ENCODE data around the gene ARHGAP42. TPM values are rescaled to one million over a fixed set of nuclear protein-coding genes. Genes with fewer than 3 reads are reported as not detected.

ARHGAP42 gene
- polyA plus RNA-seq, 1 donor (not counting 4 experiments of a cell fraction or from before 2014, with no cell fraction given), result 5.5 TPM

DNA sequence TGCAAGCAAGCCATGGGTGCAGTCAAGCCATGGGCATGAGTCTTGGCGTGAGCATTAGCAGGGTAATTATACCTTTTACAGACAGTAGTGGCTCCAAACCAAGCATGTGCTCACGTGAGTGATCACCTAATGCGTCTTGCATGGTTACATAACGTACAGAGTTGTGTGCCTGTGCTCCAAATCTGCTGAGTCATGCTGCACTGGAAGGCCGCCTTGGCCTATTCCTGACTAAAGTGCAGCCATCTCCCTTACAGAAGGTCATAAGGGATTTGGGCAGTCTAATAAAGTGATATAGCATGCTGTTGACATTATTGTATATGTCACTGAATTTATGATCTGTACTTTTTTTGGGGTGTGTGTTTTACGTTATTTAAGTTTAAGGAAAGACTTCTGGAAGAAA is 102.4 kb downstream of the ARHGAP42 start:
- DNase-seq (ENCODE audit: low read depth, low spot score) (no peak), FAIRE-seq (peak; percentile 58)
- H3K27ac ChIP-seq (ENCODE audit: control insufficient read depth, insufficient read depth, low read length), result no peak overlapping the region
- dilution Hi-C loops (cut with MboI; ENCODE audit: extremely low pct_ligation_motif_present, low sequenced_read_pairs), result no loop called here
- no peaks in the 10 kb centered on the region for H3K9me3 ChIP-seq (ENCODE audit: control insufficient read depth, low read depth, low read length)
- H3K27me3 ChIP-seq (ENCODE audit: control insufficient read depth, extremely low read depth, insufficient read depth, low read length), result no peaks in the 10 kb centered on the region
- peak overlapping the region; percentile 6 for H3K4me2 ChIP-seq (ENCODE audit: control insufficient read depth, extremely low read depth, insufficient read depth, low read depth, low read length)
- TF ChIP-seq, protein P1, sequence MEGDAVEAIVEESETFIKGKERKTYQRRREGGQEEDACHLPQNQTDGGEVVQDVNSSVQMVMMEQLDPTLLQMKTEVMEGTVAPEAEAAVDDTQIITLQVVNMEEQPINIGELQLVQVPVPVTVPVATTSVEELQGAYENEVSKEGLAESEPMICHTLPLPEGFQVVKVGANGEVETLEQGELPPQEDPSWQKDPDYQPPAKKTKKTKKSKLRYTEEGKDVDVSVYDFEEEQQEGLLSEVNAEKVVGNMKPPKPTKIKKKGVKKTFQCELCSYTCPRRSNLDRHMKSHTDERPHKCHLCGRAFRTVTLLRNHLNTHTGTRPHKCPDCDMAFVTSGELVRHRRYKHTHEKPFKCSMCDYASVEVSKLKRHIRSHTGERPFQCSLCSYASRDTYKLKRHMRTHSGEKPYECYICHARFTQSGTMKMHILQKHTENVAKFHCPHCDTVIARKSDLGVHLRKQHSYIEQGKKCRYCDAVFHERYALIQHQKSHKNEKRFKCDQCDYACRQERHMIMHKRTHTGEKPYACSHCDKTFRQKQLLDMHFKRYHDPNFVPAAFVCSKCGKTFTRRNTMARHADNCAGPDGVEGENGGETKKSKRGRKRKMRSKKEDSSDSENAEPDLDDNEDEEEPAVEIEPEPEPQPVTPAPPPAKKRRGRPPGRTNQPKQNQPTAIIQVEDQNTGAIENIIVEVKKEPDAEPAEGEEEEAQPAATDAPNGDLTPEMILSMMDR (optimal IDR thresholded peaks at IDR 0.05 in 1 of 3, IDR thresholded peaks at IDR 0.05 in 1 of 3, conservative IDR thresholded peaks at IDR 0.05 in 1 of 3; ENCODE audit: extremely low read depth in 1 of 3, insufficient read depth in 2 of 3, low read length in 3 of 3), result no peak
- no peak for TF ChIP-seq EZH2 (IDR thresholded peaks at IDR 0.05; ENCODE audit: low read length)
- no peaks in the 10 kb centered on the region for H3K9me1 ChIP-seq (ENCODE audit: control insufficient read depth, extremely low read depth, insufficient read depth, low read length)
- H3K4me3 ChIP-seq (ENCODE audit: control insufficient read depth in 2 of 3, extremely low read depth in 1 of 3, insufficient read depth in 2 of 3, low read depth in 1 of 3, low read length in 3 of 3), result no peak overlapping the region
- no peak overlapping the region for H3K9ac ChIP-seq (ENCODE audit: control insufficient read depth, extremely low read depth, insufficient read depth, low read length)
- no peaks in the 10 kb centered on the region for H4K20me1 ChIP-seq (ENCODE audit: control insufficient read depth, extremely low read depth, insufficient read depth, low read length)
- no peaks in the 10 kb centered on the region for H3K36me3 ChIP-seq (ENCODE audit: control insufficient read depth in 2 of 2, extremely low read depth in 1 of 2, insufficient read depth in 2 of 2, low read length in 2 of 2)
- peaks cover 23% of the 10 kb centered on the region for H3K4me1 ChIP-seq (ENCODE audit: control insufficient read depth, extremely low read depth, insufficient read depth, low read length)
- no peaks in the 10 kb centered on the region for H3K79me2 ChIP-seq (ENCODE audit: control insufficient read depth, insufficient read depth, low read length)
- H2AFZ ChIP-seq (ENCODE audit: control insufficient read depth, low read length), result peak overlapping the region; percentile 34

GRCh38 chr11:100790073-100790472 is 103.0 kb downstream of the ARHGAP42 start:
- dilution Hi-C loops (cut with MboI; ENCODE audit: extremely low pct_ligation_motif_present, low sequenced_read_pairs), result no loop called here
- no peaks in the 10 kb centered on the region for H3K27me3 ChIP-seq (ENCODE audit: control insufficient read depth, extremely low read depth, insufficient read depth, low read length)
- H3K4me2 ChIP-seq (ENCODE audit: control insufficient read depth, extremely low read depth, insufficient read depth, low read depth, low read length), result no peak overlapping the region
- H3K36me3 ChIP-seq (ENCODE audit: control insufficient read depth in 2 of 2, extremely low read depth in 1 of 2, insufficient read depth in 2 of 2, low read length in 2 of 2), result no peaks in the 10 kb centered on the region
- H3K9ac ChIP-seq (ENCODE audit: control insufficient read depth, extremely low read depth, insufficient read depth, low read length), result no peak overlapping the region
- no peak overlapping the region for H3K27ac ChIP-seq (ENCODE audit: control insufficient read depth, insufficient read depth, low read length)
- H3K4me1 ChIP-seq (ENCODE audit: control insufficient read depth, extremely low read depth, insufficient read depth, low read length), result peaks cover 23% of the 10 kb centered on the region
- no peaks in the 10 kb centered on the region for H3K79me2 ChIP-seq (ENCODE audit: control insufficient read depth, insufficient read depth, low read length)
- H3K9me3 ChIP-seq (ENCODE audit: control insufficient read depth, low read depth, low read length), result no peaks in the 10 kb centered on the region
- FAIRE-seq, result no peak
- DNase-seq (ENCODE audit: low read depth, low spot score), result no peak
- no peak overlapping the region for H2AFZ ChIP-seq (ENCODE audit: control insufficient read depth, low read length)
- H3K9me1 ChIP-seq (ENCODE audit: control insufficient read depth, extremely low read depth, insufficient read depth, low read length), result no peaks in the 10 kb centered on the region
- H4K20me1 ChIP-seq (ENCODE audit: control insufficient read depth, extremely low read depth, insufficient read depth, low read length), result no peaks in the 10 kb centered on the region
- no peak overlapping the region for H3K4me3 ChIP-seq (ENCODE audit: control insufficient read depth in 2 of 3, extremely low read depth in 1 of 3, insufficient read depth in 2 of 3, low read depth in 1 of 3, low read length in 3 of 3)
- TF ChIP-seq EZH2 (IDR thresholded peaks at IDR 0.05; ENCODE audit: low read length), result no peak
- TF ChIP-seq, protein P1 (optimal IDR thresholded peaks at IDR 0.05 in 1 of 3, IDR thresholded peaks at IDR 0.05 in 1 of 3, conservative IDR thresholded peaks at IDR 0.05 in 1 of 3; ENCODE audit: extremely low read depth in 1 of 3, insufficient read depth in 2 of 3, low read length in 3 of 3), result no peak
